HG03064 (cell line): Measurements from ENCODE around the gene NDUFA12.
"Not testable (repeated sequence)": the region's sequence is repeated elsewhere in the genome, so short reads cannot be mapped to it uniquely, and the experiment has no call there.

Experiments used
- ATAC-seq: cut with Tn5 transposase; IDR thresholded peaks from one replicate; pipeline ENCODE4 v1.9.1; 2021; ENCODE audit warnings: low read depth; ENCODE audit not compliant: unreplicated experiment

NDUFA12 gene

GRCh38 chr12:95003213-95003920, at the start of gene NDUFA12:
Gene NDUFA12 (minus strand): TSS chr12:95003697. CDS start chr12:95003680, 17 bp downstream.
- peak; percentile 99 for ATAC-seq

GRCh38 chr12:95051241-95051640, 47.7 kb upstream of the NDUFA12 start:
- ATAC-seq = no peak

- ATAC-seq = no peak
Observed at GRCh38 chr12:95037906-95038305, 34.4 kb upstream of the NDUFA12 start.

GRCh38 chr12:95034750-95035149, 31.3 kb upstream of the NDUFA12 start:
- ATAC-seq = no peak

- no peak for ATAC-seq
Observed at GRCh38 chr12:95022477-95022876, 19.0 kb upstream of the NDUFA12 start.

GRCh38 chr12:95017482-95017881, 14.0 kb upstream of the NDUFA12 start:
- ATAC-seq = no peak

GRCh38 chr12:95016120-95016519, 12.6 kb upstream of the NDUFA12 start:
- no peak for ATAC-seq

- ATAC-seq = no peak
Observed at GRCh38 chr12:95014554-95014953, 11.1 kb upstream of the NDUFA12 start.

GRCh38 chr12:95006206-95006605, 2.7 kb upstream of the NDUFA12 start:
- no peak for ATAC-seq

GRCh38 chr12:95004610-95005009, 1.1 kb upstream of the NDUFA12 start:
- no peak for ATAC-seq

GRCh38 chr12:95003921-95004272, 400 bp upstream of the NDUFA12 start:
- ATAC-seq = no peak

- ATAC-seq = no peak
Observed at GRCh38 chr12:95002754-95003153, 743 bp downstream of the NDUFA12 start.

- ATAC-seq = no peak
Observed at GRCh38 chr12:94998326-94998725, 5.2 kb downstream of the NDUFA12 start.

GRCh38 chr12:94997726-94998125, 5.8 kb downstream of the NDUFA12 start:
- no peak for ATAC-seq

- ATAC-seq = no peak
Observed at GRCh38 chr12:94997061-94997460, 6.4 kb downstream of the NDUFA12 start.

GRCh38 chr12:94994312-94994711, 9.2 kb downstream of the NDUFA12 start:
- no peak for ATAC-seq

GRCh38 chr12:94993855-94994254, 9.6 kb downstream of the NDUFA12 start:
- not testable (repeated sequence) for ATAC-seq

- no peak for ATAC-seq
Observed at GRCh38 chr12:94990222-94990621, 13.3 kb downstream of the NDUFA12 start.

GRCh38 chr12:94988471-94988870, 15.0 kb downstream of the NDUFA12 start:
- ATAC-seq = no peak

GRCh38 chr12:94987801-94988200, 15.7 kb downstream of the NDUFA12 start:
- no peak for ATAC-seq

GRCh38 chr12:94987076-94987669, 16.3 kb downstream of the NDUFA12 start:
- ATAC-seq = no peak

GRCh38 chr12:94985099-94985498, 18.4 kb downstream of the NDUFA12 start:
- ATAC-seq = not testable (repeated sequence)
